SH-SY5Y (cell line): ENCODE data around the gene TTLL3.

ENCODE experiments used
- GATA2 ChIP-seq: IDR thresholded peaks from 2 replicates; pipeline ENCODE4 v1.6.1; 2011; ENCODE audit warnings: mild to moderate bottlenecking, low read depth, low read length
- GATA3 ChIP-seq: IDR thresholded peaks from 2 replicates; pipeline ENCODE4 v1.6.1; 2011; ENCODE audit warnings: low read depth, mild to moderate bottlenecking, low read length, moderate library complexity

DNA sequence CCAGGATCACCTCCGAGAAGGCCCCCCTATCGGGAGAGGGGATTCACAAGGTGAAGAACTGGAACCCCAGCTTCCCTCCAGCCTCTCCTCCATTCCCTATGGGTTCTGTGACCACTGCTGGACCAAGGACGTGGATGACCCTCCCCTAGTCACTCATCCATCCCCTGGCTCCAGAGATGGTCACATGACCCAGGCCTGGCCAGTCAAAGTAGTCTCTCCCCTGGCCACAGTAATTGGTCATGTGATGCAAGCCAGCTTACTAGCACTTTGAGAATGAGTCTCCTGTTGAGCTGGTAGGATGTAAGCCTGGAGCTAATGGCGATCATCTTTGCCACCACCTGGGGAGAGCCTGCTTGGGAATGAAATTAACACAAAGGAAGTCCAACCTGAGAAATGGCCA is 44.2 kb upstream of the TTLL3 start:
- no peak for TF ChIP-seq GATA3
- TF ChIP-seq GATA2: no peak
